HepG2 (cell line): ENCODE data around the gene NUAK1. TPM values are rescaled to one million over a fixed set of nuclear protein-coding genes. Genes with fewer than 3 reads are reported as not detected.

ENCODE experiments used
- ATAC-seq: fragments of 200-7000 bp; cut with Tn5 transposase; 3 replicates; pipeline ENCODE4 v1.9.1; 2020; ENCODE audit warnings: mild to moderate bottlenecking, moderate library complexity
- BruUV-seq: library from RNA; stranded (reverse); fragments of 400-500 nt; replicated peaks from 2 replicates; lab custom pipeline; 2021; lab: Mats Ljungman, UMichigan
- CTCF ChIA-PET: fragments of 300-600 bp; formaldehyde crosslinking; extraction: SDS; loops from one replicate; lab custom pipeline; 2021; ENCODE audit warnings: low total read pairs, inconsistent platforms, low intra/inter-chr PET ratio; lab: Yijun Ruan, JAX
- POLR2A ChIA-PET: fragments of 350-600 bp; sonication (Branson Sonifier 250); formaldehyde crosslinking; loops from one replicate; lab custom pipeline; 2020; ENCODE audit warnings: antibody characterized with exemption, inconsistent platforms; lab: Yijun Ruan, JAX
- DNase-seq: peaks from one replicate; pipeline ENCODE4 v3.0.0-alpha.2; 2015; ENCODE audit warnings: low spot score
- FAIRE-seq: peaks from 3 replicates; lab custom pipeline; 2011; peaks lifted over from hg19 to GRCh38; lab: Jason Lieb, UNC
- H2AFZ ChIP-seq: one replicate; pipeline ENCODE4 v1.6.1; 2011; ENCODE audit warnings: low read length, inconsistent platforms
- H3K27ac ChIP-seq: fragments of 300-600 bp; 3 replicates; pipeline ENCODE4 v1.8.0; 2011; ENCODE audit warnings: mixed run types, mild to moderate bottlenecking, mixed read lengths, low read length, inconsistent platforms; ENCODE audit not compliant: insufficient read depth; ENCODE audit errors: extremely low read length
- H3K27me3 ChIP-seq, 2 experiments: fragments of 200-600 bp in 1 of 2; 2 replicates in 1 of 2; 3 replicates in 1 of 2; pipeline versions ENCODE4 v1.6.0 to v1.8.0; 2011; ENCODE audit warnings: low read length in 2 of 2, mild to moderate bottlenecking in 2 of 2, moderate library complexity in 2 of 2, inconsistent platforms in 1 of 2; ENCODE audit not compliant: insufficient read depth in 2 of 2, control insufficient read depth in 1 of 2
- H3K36me3 ChIP-seq, 2 experiments: fragments of 200-600 bp in 1 of 2; replicated peaks in 1 of 2; 2 replicates in 1 of 2; 3 replicates in 1 of 2; pipeline versions ENCODE4 v1.5.1 to v1.8.0; 2011; ENCODE audit warnings: low read length in 2 of 2, inconsistent platforms in 1 of 2; ENCODE audit not compliant: insufficient read depth in 2 of 2, control insufficient read depth in 1 of 2
- H3K4me1 ChIP-seq: 2 replicates; pipeline ENCODE4 v1.5.1; 2012; ENCODE audit warnings: low read length, inconsistent platforms; ENCODE audit not compliant: insufficient read depth
- H3K4me2 ChIP-seq: 2 replicates; pipeline ENCODE4 v1.6.0; 2011; ENCODE audit warnings: low read depth, low read length, inconsistent platforms
- H3K4me3 ChIP-seq, 3 experiments: fragments of 200-600 bp in 1 of 3; sonication (generic), shearing (Covaris generic) in 1 of 3; replicated peaks in 1 of 3; 2 replicates each; pipeline ENCODE4 v1.5.1; 2011 to 2016; ENCODE audit warnings: low read length in 3 of 3, inconsistent platforms in 2 of 3, low read depth in 2 of 3, mild to moderate bottlenecking in 2 of 3, control low read depth in 1 of 3, mixed read lengths in 1 of 3; ENCODE audit not compliant: insufficient read depth in 1 of 3
- H3K79me2 ChIP-seq: one replicate; pipeline ENCODE4 v1.6.1; 2011; ENCODE audit warnings: low read length, inconsistent platforms; ENCODE audit not compliant: insufficient read depth
- H3K9ac ChIP-seq: 2 replicates; pipeline ENCODE4 v1.6.0; 2011; ENCODE audit warnings: mild to moderate bottlenecking, low read depth, low read length, inconsistent platforms; ENCODE audit not compliant: insufficient read depth
- H3K9me3 ChIP-seq: 2 replicates; pipeline ENCODE4 v1.5.1; 2012; ENCODE audit warnings: mild to moderate bottlenecking, low read length
- H4K20me1 ChIP-seq: 2 replicates; pipeline ENCODE4 v1.6.0; 2011; ENCODE audit warnings: inconsistent platforms, mild to moderate bottlenecking, low read length, moderate library complexity; ENCODE audit not compliant: insufficient read depth
- AFF4 ChIP-seq: sonication (generic); formaldehyde crosslinking; IDR thresholded peaks from 2 replicates; pipeline ENCODE4 v1.4.0; 2020; ENCODE audit warnings: missing genetic modification reagents
- BRCA1 ChIP-seq: sonication (generic); formaldehyde crosslinking; IDR thresholded peaks from 2 replicates; pipeline ENCODE4 v1.4.0; 2020; ENCODE audit warnings: missing genetic modification reagents
- GLI4 ChIP-seq: sonication (generic); formaldehyde crosslinking; IDR thresholded peaks from 2 replicates; pipeline ENCODE4 v1.5.1; 2020; ENCODE audit warnings: missing genetic modification reagents, mild to moderate bottlenecking, moderate library complexity, borderline replicate concordance
- GRHL1 ChIP-seq: sonication (generic); formaldehyde crosslinking; conservative IDR thresholded peaks from 2 replicates; pipeline ENCODE4 v1.8.0; 2022; ENCODE audit warnings: missing genetic modification reagents
- GTF2F1 ChIP-seq: fragments of 150-350 bp; IDR thresholded peaks from 2 replicates; pipeline ENCODE4 v1.6.1; 2014; ENCODE audit warnings: low read length
- MIXL1 ChIP-seq: IDR thresholded peaks from 2 replicates; pipeline ENCODE4 v1.6.1; 2016
- THAP9 ChIP-seq: sonication (generic); formaldehyde crosslinking; IDR thresholded peaks from 2 replicates; pipeline ENCODE4; 2020; ENCODE audit warnings: missing genetic modification reagents, mild to moderate bottlenecking, borderline replicate concordance
- ZNF138 ChIP-seq: sonication (generic); formaldehyde crosslinking; IDR thresholded peaks from 2 replicates; pipeline ENCODE4 v1.5.0; 2020; ENCODE audit warnings: mild to moderate bottlenecking, low read depth, missing genetic modification reagents
- ZSCAN21 ChIP-seq: sonication (generic); formaldehyde crosslinking; IDR thresholded peaks from 2 replicates; pipeline ENCODE4 v1.8.0; 2022; ENCODE audit warnings: mild to moderate bottlenecking, missing genetic modification reagents, moderate library complexity, borderline replicate concordance
- ZSCAN5A ChIP-seq: sonication (generic); formaldehyde crosslinking; IDR thresholded peaks from 2 replicates; pipeline ENCODE4 v1.8.0; 2022; ENCODE audit warnings: mild to moderate bottlenecking, missing genetic modification reagents, borderline replicate concordance
- WGBS: methylation state at CpG from one replicate; pipeline ENCODE4 v1.1.6; 2017; ENCODE audit warnings: low lambda C conversion rate; 5-methylcytosine and 5-hydroxymethylcytosine counted together
- in situ Hi-C: cut with HindIII; loops from 2 replicates; pipeline ENCODE4 v1.10.0; 2017; ENCODE audit warnings: low pct_unique_long_range_greater_than_20kb; ENCODE audit not compliant: extremely low pct_ligation_motif_present
- intact Hi-C: fragments of 100-400 bp; cut with micrococcal nuclease; formaldehyde crosslinking; loops from one replicate; pipeline ENCODE4 v1.10.0; 2022; ENCODE audit not compliant: unreplicated experiment
- polyA plus RNA-seq, 8 experiments: library from polyadenylated mRNA; depleted of rRNA in 3 of 8; stranded (reverse) in 7 of 8; unstranded in 1 of 8; fragments of >200 nt; fragmentation: Illumina TruSeq in 4 of 8; extraction: Trizol in 4 of 8; gene quantifications; 2 replicates each; pipeline versions ENCODE4 v1.2.1 to v1.2.3, GENCODE V29; 2011 to 2016; ENCODE audit warnings: low read depth in 4 of 8, missing spikeins in 1 of 8, mixed read lengths in 1 of 8; ENCODE audit not compliant: insufficient read depth in 1 of 8
- total RNA-seq, 5 experiments: library from RNA; depleted of rRNA; stranded (reverse); fragments of >200 nt; fragmentation: Illumina TruSeq; extraction: Trizol; gene quantifications; 2 replicates each; pipeline ENCODE4 v1.2.3, GENCODE V29; 2016; ENCODE audit warnings: low read depth in 1 of 5

Gene NUAK1
- total and polyA plus RNA-seq, 2 of the 13 experiments (the other 11 are each of a cell fraction or from before 2014, with no cell fraction given): 1.7 to 1.9 TPM

GRCh38 chr12:106119301-106119700 is 19.5 kb downstream of the NUAK1 start:
- no peaks in the 10 kb centered on the region for H3K9me3 ChIP-seq
- no peak overlapping the region for H3K9ac ChIP-seq
- H3K27ac ChIP-seq: no peak overlapping the region
- peaks cover 73% of the 10 kb centered on the region for H3K4me1 ChIP-seq
- no peak overlapping the region for H3K4me2 ChIP-seq
- H2AFZ ChIP-seq: no peak overlapping the region
- ATAC-seq (no peak), FAIRE-seq (no peak), DNase-seq (no peak)
- intact Hi-C loops: no loop called here
- peaks cover 4% of the 10 kb centered on the region for H3K79me2 ChIP-seq
- POLR2A ChIA-PET: interaction anchor here (1.3 to 1.8 kb wide), 3 partner anchors 11 to 20 kb away, joined by 3 to 5 read pairs (median 4); no protein-coding TSS in a partner anchor
- H4K20me1 ChIP-seq: no peaks in the 10 kb centered on the region
- CTCF ChIA-PET: no interaction called here
- H3K36me3 ChIP-seq: no peaks in the 10 kb centered on the region
- no TSS peak for BruUV-seq
- in situ Hi-C loops: no loop called here
- TF ChIP-seq MIXL1 (no peak), ZSCAN21 (CRISPR knock-in tag) (no peak), BRCA1 (CRISPR knock-in tag) (no peak), GTF2F1 (no peak), THAP9 (CRISPR knock-in tag) (no peak), AFF4 (no peak), ZSCAN5A (no peak), ZNF138 (CRISPR knock-in tag) (no peak), GLI4 (CRISPR knock-in tag) (no peak), GRHL1 (no peak)
- no peaks in the 10 kb centered on the region for H3K27me3 ChIP-seq
- no peak overlapping the region for H3K4me3 ChIP-seq
- 97% methylated on average over 9 of the region's 9 CpGs for WGBS
